GM21528 (cell line): ENCODE results near the gene KCNIP2.
"Not testable (repeated sequence)": the region's sequence is repeated elsewhere in the genome, so short reads cannot be mapped to it uniquely, and the experiment has no call there.

ENCODE experiments used
- ATAC-seq: cut with Tn5 transposase; IDR thresholded peaks from one replicate; pipeline ENCODE4 v1.9.1; 2021; ENCODE audit warnings: mild to moderate bottlenecking, moderate library complexity; ENCODE audit not compliant: unreplicated experiment, low FRiP score

KCNIP2 gene

DNA sequence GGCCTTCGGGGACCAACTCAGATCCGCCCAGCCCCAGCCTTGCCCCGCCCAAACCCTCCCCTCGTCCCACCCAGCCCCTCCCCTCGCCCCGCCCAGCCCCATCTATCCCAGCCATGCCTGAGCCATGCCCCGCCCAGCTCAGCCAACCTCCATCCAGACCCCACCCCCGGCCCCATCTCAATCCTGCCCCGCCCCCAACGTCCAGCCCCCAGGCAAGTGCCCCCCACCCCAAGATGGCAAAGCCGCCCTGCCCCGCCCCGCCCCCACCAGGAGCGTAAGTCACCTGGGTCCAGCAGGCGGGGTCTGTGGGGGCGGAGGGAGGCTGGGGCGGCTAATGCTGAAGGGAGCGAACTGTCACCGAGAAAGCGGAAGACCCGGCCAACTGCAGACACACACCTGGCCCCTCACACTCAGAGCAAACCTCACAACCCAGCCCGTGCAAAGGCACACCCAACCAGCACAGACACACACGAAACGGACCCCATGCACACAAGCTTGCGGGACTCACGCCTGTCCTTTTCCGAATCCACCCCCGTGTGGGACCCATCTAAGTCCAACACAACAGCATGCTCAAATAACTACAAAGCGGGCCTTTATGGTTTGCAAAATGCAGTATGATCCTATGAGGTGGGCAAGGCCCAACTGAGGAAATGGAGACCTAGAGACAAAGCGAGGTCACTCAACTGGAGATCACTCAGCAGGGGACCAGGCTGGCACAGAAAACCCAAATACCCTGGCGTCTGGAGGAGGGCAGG, 13.9 kb downstream of the KCNIP2 start:
- ATAC-seq = peak; percentile 22

DNA sequence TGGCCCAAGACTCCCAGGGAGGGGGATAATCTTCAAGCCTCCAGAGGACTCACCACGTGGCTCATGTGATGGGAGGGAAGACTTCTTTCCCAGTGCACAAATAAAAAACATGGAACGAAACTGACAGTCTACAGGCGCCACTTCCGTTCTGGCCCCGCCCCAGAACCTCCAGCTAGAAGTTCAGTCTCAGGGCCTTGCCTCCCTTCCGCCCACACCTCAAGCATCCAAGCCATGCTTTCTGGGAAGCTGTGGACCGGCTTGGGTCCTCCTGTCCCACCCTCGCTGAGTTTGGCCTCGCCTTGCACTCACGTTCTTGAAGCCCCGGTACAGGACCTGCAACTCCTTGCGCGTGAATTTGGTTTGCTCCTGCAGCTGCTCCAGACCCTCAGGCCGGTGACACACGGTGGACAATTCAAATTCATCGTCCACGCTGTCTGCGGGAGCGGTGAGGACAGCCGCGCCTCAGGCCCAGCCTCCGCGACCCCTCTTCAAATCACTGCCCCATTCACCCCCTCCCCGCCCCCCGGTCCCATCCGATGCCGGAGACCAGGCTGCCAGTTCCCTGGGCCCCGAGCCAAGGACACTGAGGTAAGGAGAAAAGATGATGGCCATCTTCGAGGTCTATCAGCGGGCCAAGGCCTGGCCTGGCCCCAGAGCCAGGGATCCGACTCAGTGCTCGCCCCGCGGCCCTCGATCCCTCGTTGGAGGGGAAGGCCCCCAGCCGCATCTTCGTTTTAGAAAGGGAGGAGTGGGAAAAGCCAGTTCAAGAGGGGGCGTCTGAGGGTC, 14.6 kb downstream of the KCNIP2 start:
- ATAC-seq = no peak

DNA sequence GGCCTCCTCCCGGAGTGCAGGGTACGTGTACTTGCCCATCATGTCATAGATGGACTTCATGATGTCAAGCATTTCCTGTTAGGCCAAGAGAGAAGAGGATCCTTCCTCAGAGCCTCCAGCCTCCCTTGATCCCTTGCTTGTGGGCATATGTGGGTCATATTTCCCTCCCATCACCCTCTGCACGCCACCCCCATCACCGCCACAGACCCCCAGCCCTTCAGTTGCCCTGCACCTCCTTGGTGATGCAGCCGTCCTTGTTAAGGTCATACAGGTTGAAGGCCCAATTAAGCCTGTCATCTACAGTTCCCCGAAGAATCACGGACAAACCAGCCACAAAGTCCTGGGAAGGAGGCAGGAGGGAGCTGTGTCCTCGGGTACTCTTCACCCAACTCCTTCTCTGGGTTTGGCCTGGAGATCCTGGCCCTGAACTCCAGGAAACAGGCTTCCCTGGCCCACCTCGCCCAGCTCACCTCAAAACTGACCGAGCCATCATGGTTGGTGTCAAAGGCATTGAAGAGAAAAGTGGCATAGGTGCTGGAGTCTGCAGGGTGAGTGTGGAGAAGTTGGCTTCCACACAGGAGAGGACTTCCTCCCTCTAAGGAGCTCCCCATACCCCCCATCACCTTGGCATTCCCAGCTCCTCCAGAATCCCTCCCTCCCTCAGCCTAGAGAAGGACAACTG, 15.5 kb downstream of the KCNIP2 start:
- no peak for ATAC-seq

DNA sequence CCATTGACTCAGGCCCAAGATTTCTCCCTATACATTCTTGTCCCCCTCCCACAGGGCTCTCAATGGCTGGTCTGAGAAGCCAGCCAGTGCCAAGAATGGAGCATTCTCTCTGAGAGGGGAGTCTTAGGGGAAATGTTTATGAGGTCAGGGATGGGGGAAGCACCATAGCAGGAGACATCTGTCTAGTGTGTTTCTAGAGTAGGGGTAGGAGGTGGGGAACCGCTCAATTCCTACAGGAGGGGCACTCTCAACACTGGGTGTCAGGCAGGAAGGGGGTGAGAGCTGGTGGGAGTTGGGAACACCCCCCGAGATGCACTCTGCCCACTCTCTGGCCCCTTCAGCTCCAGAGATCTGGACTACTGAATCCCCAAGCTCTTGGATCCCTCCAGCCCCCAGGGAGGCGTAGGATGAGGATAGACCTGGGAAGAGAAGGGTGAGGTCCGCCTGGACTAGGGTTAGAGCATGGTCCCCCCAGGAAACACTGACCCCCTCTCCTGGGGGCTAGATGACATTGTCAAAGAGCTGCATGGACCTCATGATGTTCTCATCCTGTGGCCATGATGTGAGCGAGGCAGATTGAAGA, 16.7 kb downstream of the KCNIP2 start:
- ATAC-seq = no peak

DNA sequence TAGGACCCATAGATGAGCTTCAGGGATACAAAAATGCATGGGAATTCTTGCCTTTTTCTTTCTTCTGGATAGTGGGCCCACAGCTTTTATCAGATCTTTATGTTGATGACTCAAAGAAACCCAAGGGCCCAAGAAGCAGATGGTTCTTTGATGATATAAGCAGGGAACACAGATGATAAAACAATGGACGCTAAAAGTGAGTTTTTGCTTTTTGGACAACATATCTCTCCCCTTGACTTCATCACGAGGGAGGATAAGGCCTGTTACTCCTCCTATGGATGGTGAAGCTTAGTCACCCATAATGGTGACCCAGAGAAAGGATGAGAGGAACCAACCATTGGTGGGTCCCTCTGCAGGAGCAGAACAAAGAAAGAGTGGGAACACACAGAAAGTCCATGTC, 18.9 kb downstream of the KCNIP2 start:
- ATAC-seq = no peak

DNA sequence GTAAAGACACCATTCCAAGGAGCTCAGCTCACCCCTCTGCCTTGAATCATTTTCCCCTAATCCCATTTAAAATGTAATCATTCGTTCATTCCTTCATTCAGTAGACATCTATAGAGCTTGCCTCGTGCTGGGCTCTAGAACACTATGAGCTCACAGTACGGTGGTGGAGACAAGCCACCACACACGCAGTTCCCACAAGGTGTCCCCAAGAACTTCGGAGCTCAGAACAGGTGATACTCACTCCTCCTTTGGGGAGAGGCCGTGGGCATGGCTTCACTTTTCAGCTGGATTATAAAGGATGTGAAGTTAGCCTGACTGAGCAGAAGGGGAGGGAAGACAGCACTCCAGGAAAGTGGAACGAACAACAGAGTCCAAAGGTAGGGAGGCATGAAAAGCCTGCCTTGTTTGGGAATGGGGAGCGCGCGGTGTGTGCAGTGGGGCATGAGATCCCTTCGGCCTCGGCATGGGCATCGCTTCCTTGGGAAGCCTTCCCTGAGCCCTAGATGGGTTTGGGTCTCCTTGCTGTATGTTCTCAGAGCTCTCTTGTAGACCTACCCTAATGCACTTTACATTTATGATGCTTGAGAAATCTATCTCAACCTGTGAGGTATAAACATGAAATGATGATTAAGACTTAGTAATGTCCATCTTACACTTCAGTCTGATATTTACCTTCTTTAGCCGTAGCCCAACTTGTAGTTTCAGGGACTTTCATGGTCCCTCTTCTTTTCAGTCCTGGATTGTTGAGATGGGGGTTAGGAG, 24.5 kb downstream of the KCNIP2 start:
- peak; percentile 12 for ATAC-seq

DNA sequence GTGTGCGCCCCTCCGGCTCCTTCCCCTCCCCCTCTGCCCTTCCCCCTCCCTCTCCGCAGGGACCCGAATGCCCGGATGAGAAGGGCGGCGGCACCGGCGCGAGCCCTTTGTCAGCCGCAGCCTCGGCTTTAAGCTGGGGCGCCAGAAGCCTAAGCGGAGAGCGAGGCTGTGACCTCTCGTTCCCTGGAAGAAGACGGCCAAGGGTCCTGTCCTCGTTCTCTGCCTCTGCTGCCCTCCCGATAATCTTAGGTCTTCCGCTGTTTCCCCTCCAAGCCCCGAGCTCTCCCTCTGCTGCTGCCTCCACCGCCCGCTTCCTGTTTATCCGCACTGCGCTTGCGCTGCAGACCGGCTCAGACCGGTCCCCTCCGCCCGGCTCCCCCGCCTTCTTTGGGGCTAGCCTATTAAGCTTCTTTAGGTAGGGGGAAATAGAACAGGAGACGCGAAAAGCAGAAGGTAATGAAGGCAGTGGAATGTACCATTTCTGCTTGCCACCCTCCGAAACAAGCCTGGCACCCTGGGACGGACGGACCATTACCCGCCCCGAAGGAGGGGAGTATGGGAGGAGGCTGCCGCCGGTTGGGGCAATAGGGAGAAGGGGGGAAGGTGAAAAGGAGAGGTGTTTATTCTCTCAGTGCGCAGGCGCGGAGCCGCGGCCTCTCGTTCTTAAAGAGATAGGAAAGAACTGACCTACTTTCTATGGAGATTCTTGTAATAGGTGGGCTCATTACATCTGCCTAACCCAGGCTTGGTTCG, 25.3 kb downstream of the KCNIP2 start, which contains the start of gene OGA:
OGA (minus strand) TSS at position 326 of the 753 bp plus-strand sequence. CDS start 422 bp downstream, outside the sequence.
- peak; percentile 84 for ATAC-seq

DNA sequence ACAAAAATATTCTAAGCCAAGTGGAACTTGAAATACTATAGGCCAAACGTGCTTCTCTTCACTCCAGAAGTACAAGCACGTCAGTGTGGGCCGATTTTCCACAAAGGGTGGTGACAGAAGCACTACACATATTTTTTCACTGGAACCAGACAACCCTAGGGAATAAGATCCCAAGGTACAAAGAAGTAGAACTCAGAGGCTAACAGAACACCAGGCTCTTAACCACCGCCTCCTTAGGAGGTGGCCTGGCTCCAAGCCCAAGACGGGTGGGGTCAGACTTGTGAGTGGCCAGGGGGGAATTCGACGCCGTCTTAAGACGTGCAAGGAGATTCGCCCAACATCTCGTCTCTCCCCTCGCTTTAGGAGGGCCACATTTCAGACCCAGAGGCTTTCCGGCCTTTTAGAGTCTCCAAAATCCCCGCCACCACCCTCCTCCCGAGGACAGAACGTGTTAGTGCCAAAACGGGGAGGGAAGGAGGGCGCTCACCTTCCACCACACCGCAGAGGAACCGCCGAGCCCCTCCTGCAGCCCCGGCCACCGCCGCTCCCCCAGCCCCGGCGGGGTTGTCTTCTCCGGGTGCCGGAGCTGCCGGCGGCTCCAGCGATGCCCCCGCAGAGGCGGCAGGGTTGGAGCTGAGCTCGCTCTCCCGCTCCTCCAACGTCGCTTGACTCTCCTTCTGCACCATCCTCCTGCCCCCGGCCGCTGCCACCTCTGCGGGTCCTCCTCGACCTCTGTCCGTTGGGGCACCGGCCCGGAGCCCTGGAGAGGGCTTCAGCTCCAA, 26.1 kb downstream of the KCNIP2 start:
- ATAC-seq = peak; percentile 1

DNA sequence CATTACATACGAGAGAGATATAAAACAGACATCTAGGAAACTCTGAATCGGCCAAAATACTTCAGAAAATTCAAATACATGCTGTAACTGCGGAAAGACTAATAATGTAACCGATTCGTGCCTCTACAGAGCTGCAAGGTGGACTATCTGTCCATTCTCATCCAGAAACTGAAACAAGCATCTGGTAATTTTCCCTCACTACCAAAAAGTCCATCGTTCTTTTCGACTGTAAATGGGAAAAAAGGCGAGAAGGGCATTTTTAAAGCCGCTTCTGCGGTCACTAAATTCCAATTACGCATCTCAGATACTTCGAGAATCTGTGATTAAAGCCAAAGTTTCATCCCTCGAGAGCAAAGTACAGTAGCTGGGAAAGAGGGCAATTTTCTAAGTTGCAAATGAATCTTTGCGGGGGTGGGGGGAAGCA, 26.7 kb downstream of the KCNIP2 start:
- ATAC-seq = no peak

DNA sequence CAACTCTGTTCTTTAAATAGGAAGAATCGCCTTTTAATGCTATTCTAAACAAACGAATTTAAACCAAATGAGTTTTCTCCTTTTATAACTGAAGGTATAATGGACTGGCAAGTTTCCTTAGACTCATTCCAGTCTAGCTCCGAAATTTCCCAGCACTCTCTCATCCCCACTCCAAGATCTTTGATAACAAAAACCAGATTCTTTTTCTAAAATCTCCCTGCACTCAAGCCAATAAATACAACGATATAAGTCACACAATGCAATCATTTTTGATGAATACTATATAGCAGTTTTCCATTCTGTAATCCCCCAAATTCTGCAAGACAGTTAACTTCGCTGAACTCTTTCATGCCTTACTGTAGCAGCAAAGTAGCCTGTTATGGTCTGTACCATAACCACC, 27.2 kb downstream of the KCNIP2 start:
- no peak for ATAC-seq

DNA sequence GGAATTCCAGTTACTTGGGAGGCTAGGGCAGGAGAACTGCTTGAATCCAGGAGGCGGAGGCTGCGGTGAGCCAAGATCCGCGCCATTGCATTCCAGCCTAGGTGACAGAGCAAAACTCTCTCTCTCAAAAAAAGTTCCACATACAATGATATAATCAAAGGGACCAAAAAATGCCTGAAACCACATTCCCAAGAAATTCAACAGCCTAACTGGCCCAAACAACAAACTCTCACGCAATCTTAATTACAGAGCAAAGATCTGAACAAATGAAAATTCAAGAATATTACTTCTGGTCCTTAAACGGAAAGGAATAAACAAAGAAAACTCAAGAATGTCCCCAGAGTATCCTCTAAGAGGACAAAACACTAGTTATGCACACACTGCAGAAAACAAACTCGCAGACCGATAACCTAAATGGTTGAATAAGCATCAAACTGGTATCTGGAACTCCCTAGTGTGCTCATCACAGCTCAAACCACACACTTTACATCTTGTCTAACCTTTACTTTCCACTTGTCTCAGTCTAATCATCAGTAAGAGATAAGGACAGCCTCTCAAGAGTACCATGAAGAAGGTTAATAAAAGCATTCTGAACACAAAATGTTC, 29.0 kb downstream of the KCNIP2 start:
- ATAC-seq = no peak

DNA sequence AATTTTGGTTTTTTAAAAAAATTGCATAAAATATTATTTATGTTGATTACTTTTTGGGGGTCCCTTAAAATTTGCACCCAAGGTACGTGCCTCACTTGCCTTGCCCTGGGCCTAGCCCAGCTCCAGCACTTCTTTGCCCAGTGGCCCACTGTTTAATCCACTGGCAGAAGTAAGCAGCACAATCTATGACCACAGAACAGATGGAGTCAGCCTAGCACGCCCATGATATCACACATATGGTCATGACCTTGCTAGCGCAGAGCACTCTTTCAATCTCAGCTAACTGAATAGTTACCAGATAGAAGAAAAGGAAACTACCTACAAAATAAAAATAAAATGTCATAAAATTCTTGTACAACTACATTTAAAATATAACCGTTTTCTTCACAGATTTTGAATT, 31.0 kb downstream of the KCNIP2 start:
- ATAC-seq = no peak

DNA sequence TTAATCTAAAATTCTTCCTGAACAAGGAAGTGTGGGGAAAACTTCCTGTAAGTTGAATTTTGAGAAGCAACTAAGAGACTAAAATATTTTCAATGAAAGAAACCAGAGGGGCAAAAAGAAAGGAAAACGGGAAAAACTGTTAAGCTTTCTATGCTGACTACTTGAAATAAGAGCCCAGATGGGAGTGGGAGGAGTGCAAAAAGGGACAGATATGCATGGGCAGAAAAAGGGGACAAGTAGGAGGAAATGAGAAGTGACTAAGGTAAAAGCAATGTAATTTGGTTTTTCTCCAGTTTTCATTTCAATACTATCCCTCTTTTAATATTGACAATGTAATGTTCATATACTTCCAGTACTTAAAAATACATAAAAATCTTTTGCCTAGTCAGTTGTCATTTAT, 36.4 kb downstream of the KCNIP2 start:
- ATAC-seq = no peak

DNA sequence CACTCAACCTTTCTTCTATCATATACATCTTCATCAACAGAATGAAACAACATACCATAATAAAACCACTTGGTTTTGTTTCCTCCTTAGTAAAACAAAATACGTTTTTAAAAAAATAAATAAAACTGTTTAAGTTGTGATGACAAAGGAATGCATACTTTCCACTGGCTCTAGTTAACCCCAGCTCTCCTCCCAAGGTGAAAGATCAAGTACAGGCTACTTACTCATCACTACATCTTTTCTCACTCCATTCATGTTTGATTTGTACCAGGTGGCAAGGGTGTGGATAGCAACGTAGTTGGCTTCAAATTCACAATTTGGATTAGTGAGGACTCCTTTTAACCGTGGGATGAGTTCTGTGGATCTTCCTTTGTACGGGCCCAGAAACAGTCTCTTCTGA, 40.1 kb downstream of the KCNIP2 start:
- no peak for ATAC-seq

DNA sequence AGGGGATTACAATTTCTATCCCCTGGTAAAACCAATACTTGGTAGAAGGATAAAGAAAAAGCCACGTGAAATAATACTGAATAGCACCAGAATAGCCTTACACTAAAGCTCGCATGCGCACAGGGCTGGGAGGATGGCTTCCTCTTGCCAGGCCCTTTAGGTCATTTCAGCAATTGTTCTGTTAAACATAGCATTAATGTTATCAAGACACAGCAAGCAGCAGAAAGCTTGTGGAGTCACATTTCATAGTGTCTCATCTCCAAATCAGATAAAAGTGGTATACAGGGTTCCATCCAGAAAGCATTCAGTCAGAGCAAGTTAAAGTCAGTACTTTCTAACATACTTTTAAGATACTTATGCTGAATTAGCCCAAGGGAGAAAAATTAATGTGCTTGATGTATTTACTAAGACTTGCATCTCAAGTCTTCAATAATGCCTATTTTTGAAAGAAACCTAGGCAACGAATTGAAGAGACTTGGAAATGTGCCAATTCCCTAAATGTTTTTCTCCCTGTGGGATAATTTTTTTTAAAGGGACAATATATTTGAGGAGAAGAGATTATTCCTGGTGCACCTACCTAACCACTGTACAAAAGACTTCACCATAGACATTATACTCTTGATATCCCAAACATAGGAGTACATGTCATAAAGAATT, 46.1 kb downstream of the KCNIP2 start:
- no peak for ATAC-seq

DNA sequence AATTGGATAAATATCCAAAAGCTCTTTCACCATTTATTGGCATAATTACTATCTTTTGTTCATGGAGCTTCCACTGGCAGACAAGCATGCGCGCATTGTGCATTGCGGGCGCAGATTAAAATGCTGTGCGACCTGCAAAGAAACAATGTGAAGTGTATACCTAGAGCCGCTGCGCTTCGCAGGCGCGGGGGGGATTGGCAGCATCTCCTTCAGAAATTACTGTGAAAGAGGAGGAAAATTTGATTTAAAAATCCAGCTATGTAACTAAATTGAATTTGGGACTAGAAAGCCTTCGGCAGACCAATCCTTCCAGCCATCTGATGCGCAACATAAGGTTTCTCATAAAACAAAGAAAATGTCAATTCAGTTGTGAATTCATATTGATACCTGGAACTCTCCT, 50.1 kb downstream of the KCNIP2 start:
- ATAC-seq = no peak

DNA sequence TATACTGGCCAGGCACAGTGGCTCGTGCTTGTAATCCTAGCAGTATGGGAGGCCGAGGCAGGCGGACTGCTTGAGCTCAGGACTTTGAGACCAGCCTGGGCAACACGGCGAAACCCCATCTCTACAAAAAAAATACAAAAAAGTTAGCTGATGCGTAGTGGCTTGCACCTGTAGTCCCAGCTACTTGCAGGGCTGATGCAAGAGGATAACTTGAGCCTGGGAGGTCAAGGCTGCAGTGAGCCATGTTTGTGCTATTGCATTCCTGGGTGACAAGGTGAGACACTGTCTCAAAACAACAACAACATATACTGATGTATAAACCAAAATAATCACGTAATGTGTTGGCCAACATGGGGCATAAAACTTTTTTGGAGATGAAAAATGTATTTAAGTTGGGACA, 53.9 kb downstream of the KCNIP2 start:
- no peak for ATAC-seq

DNA sequence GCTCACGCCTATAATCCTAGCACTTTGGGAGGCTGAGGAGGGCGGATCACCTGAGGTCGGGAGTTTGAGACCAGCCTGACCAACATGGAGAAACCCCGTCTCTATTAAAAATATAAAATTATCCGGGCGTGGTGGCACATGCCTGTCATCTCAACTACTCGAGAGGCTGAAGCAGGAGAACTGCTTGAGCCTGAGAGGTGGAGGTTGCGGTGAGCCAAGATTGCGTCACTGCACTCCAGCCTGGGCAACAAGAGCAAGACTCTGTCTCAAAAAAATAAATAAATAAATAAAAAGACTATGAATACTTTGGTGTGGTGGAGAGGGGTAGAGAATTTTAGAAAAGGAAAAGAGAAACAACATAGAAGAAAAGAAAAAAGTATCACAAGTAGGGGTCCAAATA, 54.4 kb downstream of the KCNIP2 start:
- ATAC-seq = not testable (repeated sequence)
